Measurements from ENCODE around the gene LBR. TPM values are rescaled to one million over a fixed set of nuclear protein-coding genes. Genes with fewer than 3 reads are reported as not detected.

LBR gene
- total and polyA plus RNA-seq, 9 donors: 22.4 to 60.9 (median 43.0) TPM

GRCh38 chr1:225453797-225454648 lies 26.2 kb upstream of the LBR start:
- TF ChIP-seq CTCF (IDR thresholded peaks at IDR 0.05) (no peak), EP300 (IDR thresholded peaks at IDR 0.05) (no peak), POLR2A (IDR thresholded peaks at IDR 0.05) (no peak)
- DNase-seq: no peak
- Histone ChIP-seq H3K27ac (no peak overlapping the region), H3K4me1 (ENCODE audit: insufficient read depth) (no peaks in the 10 kb centered on the region), H3K4me3 (no peak overlapping the region), H3K36me3 (no peaks in the 10 kb centered on the region), H3K27me3 (no peaks in the 10 kb centered on the region), H3K9me3 (no peaks in the 10 kb centered on the region)
- 35 to 43% (median 42%) methylated on average over 5 of the region's 5 CpGs for WGBS, 3 donors
- intact Hi-C loops (cut with DNase I): no loop called here

- H3K36me3 ChIP-seq: no peaks in the 10 kb centered on the region
- TF ChIP-seq POLR2A (IDR thresholded peaks at IDR 0.05): no peak
- TF ChIP-seq CTCF (IDR thresholded peaks at IDR 0.05): no peak
- TF ChIP-seq EP300 (IDR thresholded peaks at IDR 0.05): no peak
- WGBS, 3 donors: 84 to 89% (median 89%) methylated on average over 25 of the region's 25 CpGs
- no peak overlapping the region for H3K27ac ChIP-seq
- H3K27me3 ChIP-seq: no peaks in the 10 kb centered on the region
- intact Hi-C loops (cut with DNase I): no loop called here
- peaks cover 5% of the 10 kb centered on the region for H3K4me1 ChIP-seq (ENCODE audit: insufficient read depth)
- no peaks in the 10 kb centered on the region for H3K9me3 ChIP-seq
- DNase-seq: peak in 1 of 5 donors; percentile 26
- H3K4me3 ChIP-seq: no peak overlapping the region
Observed at GRCh38 chr1:225451840-225452515, 24.1 kb upstream of the LBR start.

- H3K4me1 ChIP-seq (ENCODE audit: insufficient read depth): peaks cover 6% of the 10 kb centered on the region
- no peak overlapping the region for H3K27ac ChIP-seq
- no peaks in the 10 kb centered on the region for H3K27me3 ChIP-seq
- no peak overlapping the region for H3K4me3 ChIP-seq
- TF ChIP-seq POLR2A (IDR thresholded peaks at IDR 0.05) (no peak), EP300 (IDR thresholded peaks at IDR 0.05) (no peak), CTCF (IDR thresholded peaks at IDR 0.05) (no peak)
- WGBS, 3 donors: 77 to 91% (median 87%) methylated on average over 6 of the region's 6 CpGs
- DNase-seq: no peak
- intact Hi-C loops (cut with DNase I): no loop called here
- H3K9me3 ChIP-seq: no peaks in the 10 kb centered on the region
- H3K36me3 ChIP-seq: no peaks in the 10 kb centered on the region
Observed at GRCh38 chr1:225451340-225451739, 23.5 kb upstream of the LBR start.

- H3K9me3 ChIP-seq: no peaks in the 10 kb centered on the region
- TF ChIP-seq POLR2A (IDR thresholded peaks at IDR 0.05) (no peak), CTCF (IDR thresholded peaks at IDR 0.05) (no peak), EP300 (IDR thresholded peaks at IDR 0.05) (no peak)
- WGBS, 3 donors: 77 to 78% (median 78%) methylated on average over 12 of the region's 12 CpGs
- peak in 1 of 5 donors; percentile 23 for DNase-seq
- H3K27me3 ChIP-seq: no peaks in the 10 kb centered on the region
- H3K36me3 ChIP-seq: no peaks in the 10 kb centered on the region
- no peak overlapping the region for H3K4me3 ChIP-seq
- intact Hi-C loops (cut with DNase I): no loop called here
- H3K27ac ChIP-seq: no peak overlapping the region
- H3K4me1 ChIP-seq (ENCODE audit: insufficient read depth): peaks cover 7% of the 10 kb centered on the region
Observed at GRCh38 chr1:225450491-225451191, 22.8 kb upstream of the LBR start.

Measured in ovary (tissue), 9 donors.